SHP77 treated with DMSO at 0.1 percent for 48 hours (cell line): ENCODE data around the gene ZFTA.
"Not testable (repeated sequence)": the region's sequence is repeated elsewhere in the genome, so short reads cannot be mapped to it uniquely, and the experiment has no call there.

Source experiments
- DNase-seq: peaks from one replicate; lab custom pipeline; 2025; lab: John Stamatoyannopoulos, UW

The ZFTA gene

DNA sequence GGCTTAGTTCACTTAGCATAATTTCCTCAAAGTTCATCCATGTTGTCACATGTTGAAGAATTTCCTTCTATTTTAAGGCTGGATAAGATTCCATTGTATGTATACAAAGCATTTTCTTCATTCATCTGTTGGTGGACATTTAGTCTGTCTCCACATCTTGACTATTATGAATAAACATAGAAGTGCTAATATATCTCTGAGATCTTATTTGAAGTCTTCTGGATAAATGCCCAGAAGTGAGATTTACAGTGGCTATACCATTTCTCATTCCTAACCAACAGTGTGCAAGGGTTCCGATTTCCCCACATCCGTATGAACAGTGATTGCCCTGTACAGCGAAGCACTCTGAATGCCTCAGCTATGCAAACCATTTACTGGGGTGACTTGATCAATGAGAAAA, 6.6 kb upstream of the ZFTA start:
- DNase-seq = no peak

DNA sequence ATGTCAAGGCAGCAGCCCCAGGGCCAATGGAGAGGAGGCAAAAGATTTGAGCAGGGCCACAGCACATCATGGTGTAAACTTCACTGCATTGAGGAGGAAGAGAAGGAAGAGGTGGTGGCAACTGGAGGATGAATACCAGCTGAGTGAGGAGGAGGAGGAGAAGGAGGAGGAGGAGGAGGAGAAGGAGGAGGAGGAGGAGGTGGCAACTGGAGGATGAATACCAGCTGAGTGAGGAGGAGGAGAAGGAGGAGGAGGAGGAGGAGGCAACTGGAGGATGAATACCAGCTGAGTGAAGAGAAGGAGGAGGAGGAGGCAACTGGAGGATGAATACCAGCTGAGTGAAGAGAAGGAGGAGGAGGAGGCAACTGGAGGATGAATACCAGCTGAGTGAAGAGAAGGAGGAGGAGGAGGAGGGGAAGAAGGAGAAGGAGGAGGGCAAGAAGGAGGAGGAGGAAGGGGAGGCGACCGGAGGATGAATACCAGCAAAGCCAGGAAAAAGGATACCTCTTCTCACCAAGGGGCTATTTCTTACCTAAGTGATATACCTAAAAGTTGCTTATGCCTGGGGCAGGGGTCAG, 3.3 kb upstream of the ZFTA start:
- not testable (repeated sequence) for DNase-seq

DNA sequence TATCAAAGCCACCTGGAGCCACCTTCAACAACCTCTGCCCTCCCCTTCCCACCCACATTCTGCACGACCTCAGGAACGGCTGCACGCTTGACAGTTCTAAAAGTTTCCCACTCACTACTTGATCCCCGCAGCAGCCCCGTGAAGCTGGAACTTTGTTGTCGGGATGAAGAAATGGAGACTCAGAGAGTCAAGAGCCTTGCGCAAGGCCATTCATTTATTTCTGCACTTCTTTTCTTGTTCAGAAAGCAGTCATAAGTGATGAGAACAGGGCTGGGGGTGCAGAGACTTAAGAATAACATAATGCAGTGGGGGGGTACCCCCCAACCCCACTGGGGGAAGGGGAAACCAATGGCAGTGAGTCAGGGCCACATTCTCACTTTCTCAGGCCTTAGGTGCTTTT, 2.2 kb upstream of the ZFTA start:
- no peak for DNase-seq

DNA sequence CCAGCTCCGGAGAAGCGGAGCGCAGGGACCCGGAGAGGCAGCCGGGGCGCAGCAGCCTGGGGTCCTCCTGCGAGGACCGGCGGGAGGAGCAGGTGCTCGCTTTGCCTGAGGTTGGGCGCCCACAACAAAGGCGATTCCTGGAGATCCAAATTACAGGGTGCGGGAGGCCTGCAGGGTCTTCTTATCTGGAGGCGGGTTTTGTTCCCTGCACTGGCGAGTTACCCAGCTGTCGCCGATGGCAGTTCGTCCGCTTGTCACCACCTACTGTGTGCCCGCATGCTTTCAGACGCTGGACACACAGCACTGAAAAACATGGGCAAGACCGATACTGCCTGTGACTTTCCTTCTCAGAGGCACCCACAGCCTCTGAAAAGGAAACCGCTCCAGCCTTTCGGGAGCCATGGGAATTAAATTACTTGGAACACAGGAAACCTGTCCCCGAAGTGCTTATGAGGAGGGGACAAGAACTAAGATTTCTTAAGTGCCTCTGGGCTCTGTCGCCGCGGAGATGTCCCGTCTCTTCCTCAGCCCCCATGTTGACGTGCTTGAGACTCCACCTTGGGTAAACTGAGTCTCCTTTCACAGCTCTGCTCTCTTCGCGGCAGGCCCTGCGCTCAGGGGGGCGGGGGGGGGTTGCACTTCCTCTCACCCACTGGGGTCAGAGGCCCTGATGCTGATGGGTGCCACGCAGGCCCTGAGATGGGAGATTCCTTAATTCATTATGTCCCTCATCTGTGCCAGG, 1.3 kb upstream of the ZFTA start:
- DNase-seq = no peak

DNA sequence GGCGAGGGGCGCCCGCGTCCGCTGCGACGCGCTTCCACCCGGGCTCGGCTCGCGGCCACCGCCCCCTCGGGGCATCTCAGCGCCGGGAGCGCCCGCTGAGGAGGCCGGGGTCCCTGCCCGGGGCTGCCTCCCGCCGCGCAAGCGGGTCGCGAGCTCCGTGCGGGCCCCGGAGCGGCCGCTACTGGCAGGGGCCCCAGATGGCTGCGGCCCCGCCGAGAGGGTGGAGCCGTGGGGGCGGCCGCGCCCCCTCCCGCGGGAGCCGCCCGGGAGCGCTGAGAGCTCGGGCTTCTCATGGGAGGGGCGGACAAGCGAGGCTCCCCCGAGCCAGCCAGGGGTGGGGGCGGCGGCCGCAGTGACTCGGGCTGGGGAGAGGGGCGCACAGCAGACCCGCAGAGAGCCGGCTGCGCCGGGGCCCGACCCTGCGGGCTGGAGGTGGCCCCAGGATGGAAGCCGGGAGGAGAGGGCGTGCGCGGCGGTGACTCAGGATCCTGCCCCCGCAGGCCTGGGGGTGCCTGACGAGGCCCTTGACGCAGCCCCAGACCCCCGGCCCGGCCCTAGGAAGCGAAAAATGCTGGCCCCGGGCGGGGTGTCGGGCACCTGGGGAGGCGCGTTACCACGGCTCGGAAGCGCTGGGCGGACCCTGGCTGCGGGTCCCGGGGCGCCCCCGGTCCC, 603 bp upstream of the ZFTA start:
- no peak for DNase-seq

DNA sequence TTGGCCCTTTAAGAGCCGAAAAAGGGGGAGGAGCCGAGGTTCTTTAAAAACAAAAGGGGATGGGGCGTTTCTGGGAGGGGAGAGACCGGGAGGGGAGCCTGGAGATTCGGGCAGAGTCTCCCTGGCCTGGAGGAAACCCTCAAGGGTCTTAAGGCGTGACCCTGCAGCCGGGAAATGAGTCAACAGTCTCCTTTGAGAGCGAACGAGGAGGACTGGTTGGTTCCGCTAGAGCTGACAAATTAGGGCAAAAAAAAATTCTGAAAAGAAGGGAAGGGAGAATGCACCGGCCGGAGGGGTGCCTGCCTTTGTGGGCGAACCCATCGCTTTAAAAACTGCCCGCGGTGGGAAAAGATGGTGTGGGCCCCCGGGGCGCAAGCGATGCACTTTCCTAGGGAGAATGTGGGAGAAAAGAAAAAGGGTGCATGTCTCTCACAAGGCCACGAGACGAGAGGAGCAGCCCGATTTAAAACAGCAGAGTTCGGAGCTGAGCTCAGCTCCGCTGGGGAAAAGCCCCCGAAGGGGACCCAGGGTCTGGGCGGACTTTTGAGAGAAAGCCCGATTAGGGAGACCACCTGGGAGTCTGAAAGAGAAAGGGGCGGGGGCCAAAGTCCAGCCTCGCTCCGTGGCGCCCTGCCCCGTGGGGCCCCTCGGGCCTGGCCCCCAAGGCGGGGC, 874 bp downstream of the ZFTA start:
- DNase-seq = no peak

DNA sequence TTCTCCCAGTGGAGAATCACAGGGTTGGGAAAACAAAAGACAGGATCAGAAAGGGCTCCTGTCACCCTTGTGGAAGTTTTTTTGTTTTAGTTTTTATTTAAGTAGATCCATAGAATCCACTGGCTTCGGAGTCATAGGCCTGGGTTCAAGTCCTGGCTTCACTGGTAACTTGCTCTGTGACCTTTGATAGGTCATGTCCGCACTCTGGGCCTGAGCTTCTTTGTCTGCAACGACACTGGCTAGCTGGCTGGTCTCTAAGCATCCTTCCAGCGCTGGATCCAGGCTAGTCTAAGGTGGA, 1.4 kb downstream of the ZFTA start:
- no peak for DNase-seq

DNA sequence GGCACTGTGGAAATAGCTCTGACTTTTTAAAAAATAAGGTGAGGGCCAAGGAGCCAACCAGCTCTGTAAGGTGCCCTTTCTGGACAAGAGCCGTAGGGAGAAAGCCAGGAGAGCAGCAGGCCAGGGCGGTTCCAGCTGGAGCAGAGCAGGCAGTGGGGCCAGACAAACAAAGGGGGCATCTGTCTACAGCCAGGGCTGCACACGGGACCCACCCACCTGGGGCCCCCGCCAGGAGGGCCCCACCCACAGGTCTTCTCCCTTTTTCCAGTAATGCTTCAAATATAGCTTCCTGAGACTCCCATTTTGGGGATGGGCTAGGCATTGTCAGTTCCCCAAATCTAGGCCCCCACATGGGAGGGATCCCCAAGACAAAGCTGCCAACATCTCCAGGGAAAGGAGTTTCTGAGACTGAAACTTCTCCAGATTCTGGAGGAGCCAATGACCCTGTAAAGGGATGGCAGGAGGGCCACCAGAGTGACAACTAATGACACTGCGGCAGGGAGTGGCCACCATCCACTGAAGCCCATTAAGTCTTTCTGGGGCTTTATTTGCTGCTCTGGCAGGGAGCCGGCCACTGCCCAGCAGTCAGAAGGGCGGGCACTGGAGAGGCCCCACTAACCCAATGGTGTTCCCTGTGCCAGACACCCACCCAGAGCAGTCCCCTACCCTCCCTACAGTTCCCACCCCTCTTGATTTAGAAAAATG, 1.9 kb downstream of the ZFTA start:
- no peak for DNase-seq

DNA sequence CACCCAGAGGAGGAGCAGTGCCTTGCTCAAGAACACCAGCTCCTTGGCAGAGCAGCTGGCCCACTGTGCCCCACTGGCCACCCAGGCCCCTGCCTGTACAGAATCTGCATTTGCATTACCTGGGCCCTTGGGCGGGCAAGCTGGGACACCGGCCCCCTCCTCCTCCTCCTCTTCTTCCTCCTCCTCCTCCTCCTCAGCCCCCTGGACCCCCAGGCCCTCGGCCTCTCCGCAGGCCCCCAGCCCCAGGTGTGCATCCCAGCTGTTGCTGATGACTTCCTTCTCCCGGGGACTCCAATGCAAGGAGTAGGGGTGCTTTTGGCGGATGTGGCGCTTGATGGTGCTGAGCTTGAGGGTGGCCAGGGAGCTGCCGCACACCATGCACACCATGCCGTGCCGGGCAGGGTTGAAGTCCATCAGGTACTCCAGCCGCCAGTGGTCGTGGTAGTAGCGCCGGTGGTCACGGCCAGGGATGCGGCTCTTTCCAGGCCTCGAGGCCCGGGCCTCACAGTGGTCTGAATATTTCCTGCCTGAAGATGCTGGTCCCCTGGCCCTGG, 2.8 kb downstream of the ZFTA start:
- no peak for DNase-seq

DNA sequence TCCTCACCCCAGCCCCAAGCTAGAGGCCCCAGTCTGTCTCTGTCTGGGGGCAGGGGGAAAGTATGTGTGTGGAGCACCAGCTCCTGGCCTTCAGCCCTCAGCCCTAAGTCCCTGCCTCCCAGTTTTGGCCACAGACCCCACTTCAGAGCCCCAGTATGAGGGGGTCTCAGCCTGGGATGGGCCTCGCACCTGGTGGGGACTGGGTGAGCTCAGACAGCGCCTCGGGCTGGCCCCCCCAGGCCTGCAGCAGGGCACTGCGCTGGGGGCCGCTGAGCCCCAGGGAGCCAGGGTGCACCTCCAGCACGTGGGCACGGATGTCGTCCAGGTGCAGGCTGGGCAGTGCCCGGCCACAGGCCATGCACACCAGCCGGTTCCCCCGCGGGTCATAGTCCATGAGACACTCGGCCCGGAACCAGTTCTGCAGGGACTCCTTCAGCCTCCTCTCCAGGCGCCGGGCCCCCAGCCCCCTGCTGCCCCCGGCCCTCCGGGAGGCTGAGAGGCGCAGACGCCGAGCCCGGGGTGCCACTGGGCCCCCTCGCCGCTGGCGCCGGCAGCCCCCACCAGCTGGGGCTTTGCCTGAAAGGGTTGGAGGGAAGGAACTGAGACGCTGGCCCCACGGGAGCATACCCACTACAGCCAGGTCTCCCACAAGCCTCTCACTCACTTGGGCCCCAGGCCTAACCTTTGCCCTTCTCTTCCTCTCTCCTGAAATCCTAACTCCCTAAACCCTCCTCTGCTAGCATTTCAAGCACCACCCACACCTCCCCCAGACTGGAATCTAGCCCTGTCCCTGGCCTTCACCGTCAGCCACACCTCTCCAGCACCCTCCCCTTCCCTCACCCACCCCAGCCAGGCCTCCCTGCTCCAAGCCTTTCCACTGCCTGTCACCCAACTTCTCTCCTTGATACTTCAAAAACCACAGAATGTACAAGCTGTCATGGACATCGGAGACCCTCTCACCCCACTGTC, 3.6 kb downstream of the ZFTA start:
- no peak for DNase-seq

DNA sequence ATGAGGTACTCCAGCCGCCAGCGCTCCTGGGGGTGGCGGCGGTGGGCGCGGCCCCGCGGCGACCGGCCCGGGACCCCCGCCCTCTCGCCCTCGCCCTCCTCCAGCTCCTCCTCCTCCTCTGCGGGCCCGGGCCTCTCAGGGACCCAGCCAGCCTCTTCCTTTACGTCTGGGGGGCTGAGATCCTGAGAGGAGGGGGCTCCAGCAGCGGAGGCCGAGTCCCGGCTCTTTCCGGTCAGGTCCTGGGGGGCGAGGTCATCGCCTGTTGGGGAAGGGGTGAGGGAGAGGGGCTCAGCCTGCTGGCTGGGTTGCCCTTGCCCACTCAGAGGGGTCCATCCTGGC, 4.3 kb downstream of the ZFTA start:
- no peak for DNase-seq

DNA sequence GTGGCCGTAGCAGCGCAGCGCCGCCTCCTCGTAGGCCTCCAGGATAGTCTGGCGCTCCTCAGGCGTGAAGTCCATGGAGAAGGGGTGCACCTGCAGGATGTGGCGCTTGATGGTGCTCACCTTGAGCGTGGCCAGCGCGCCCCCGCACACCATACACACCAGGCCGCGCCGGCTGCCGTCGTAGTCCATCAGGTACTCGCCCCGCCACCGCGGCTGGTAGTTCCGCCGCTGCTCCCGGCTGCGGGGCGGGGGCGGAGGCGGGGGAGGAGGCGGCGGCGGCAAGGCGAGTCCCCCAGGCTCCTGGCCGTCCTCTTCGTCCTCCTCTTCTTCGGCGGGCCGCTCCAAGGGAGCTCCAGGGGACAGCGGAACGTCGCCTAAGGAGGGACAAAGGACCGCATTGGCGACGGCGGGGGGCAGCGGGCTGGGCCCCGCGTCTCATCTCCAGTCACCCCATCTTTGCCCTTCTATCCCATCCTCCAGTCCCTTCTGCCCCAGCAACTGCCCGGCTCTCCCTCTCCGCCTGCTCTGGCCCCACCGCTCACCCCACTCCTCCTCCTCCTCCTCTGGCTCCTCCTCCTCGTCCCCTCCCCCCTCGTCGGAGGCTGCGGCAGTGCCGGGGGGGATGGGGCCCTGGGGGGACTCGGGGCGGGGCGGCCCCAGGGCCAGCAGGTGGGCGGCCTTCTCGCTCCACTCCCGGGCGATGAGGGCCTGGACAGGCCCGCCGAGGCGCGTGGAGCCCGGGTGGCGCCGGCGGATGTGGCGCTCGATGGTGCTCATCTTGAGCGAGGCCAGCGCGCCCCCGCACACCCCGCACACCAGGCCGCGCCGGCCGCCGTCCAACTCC, 4.9 kb downstream of the ZFTA start:
- no peak for DNase-seq

DNA sequence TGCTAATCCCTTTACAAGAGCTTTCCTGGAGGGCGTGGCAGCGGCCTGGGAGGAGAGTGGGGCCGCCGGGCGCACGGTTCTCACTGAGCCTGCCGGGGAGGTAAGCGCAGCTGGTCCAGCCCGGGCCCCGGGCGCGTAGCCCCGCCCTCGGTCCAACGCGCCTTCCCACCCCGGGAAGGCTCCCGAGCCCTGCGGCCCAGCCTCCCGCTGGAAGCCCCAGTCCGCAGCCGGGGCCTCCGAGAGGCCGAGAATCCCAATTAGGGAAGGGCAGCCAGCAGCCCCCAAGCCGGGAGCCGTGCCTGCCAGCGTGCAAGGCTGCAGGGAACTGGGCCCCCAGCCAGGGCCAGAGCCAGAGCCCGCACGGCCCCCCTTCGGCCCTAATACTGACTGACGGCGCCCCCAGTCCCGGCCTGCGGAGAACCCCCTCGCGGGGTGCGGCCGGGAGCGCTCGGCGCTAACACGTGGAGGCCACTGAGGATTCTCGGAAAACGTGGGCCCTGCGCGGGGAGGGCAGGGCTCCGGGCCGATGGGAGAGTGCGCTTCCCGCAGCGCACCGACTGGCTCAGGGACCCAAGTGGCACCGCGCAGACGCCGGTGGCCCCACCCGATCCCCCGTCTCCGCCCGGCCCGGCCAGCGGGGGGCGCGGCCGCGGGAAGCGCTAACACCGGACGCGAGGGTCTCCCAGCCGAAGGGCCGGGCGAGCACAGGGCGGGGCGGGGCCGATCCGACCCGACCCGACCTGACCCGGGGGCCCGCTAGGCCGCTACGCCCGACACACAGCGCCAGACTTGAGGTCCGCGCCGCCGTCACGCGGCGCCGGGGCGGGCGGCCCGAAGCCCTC, 5.7 kb downstream of the ZFTA start:
- no peak for DNase-seq

DNA sequence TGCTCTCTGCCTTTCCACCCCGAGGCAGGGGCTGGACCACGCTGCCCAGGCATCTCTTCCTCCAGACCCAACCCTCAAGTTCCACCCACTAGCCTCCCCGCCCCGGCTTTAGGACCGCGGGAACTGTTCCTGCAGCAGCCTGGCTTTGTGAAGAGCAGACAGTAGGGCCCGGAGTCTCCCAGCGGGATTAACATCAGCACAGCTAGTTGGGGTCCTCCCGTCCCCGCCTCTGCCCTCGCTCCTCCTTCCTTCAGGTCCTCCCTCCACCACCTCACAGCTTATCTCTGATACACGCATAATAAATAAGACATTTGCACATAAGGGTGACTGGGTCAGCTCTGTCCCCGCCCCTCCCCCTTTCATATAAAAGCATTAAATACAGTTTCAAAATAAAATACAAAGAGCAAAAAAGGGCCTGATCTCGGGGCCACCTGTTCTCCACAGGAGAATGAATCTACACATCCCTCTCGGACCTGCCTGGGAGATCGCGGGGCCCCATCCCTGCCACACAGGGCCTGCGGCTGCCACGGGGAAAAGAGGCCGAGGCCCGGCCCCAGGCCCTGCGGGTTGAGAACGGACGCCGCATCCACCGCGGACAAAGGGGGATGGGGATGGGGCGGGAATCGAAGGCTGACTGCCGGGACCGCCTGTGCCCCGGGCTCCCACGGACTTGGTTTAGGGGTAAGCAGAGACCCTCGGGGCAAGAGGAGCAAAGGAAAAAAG, 6.5 kb downstream of the ZFTA start:
- no peak for DNase-seq

DNA sequence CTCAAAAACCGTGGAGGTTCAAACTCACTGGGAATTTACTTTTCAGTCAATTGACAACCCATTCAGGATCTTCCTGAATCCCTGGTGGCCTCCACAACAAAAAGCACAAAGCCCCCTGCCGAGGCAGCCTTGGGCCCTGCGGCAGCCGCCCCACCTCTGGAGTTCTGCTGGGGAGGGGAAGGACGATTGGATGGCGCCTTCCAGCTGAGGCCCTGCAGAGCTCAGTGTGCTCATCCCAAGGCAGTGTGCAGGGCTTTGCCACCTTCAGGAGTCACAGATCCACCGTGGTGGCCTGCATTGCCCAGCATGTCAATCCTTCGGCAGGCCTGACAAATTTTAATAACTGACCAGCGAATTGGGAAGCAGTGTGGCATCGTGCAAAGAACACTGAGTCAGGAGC, 7.4 kb downstream of the ZFTA start:
- no peak for DNase-seq

DNA sequence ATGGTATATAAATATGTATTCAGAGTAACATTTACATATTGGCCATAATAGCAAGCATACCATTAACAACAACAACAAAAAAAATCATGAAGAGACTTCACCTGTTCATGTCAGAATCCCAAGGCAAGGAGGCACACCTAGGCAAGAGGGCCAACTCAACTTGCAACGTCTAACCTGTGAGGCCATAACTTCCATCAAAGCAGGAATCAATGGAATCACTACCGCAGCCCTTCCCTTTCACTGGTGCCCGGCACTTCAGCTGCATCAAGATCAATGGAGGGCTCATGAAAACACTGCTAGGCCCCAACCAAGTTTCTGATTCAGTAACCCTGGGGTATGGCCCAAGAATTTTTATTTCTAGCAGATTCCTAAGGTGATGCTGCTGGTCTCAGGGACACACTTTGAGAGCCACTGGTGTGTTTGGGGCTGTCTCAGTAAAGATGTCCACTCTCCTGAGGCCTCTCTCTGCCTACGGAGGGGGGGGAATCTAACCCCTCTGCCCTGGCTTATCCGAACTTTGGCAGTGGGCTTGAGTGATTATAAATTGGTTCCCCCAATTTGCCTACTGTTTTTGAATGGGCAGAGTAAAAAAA, 8.0 kb downstream of the ZFTA start:
- no peak for DNase-seq

DNA sequence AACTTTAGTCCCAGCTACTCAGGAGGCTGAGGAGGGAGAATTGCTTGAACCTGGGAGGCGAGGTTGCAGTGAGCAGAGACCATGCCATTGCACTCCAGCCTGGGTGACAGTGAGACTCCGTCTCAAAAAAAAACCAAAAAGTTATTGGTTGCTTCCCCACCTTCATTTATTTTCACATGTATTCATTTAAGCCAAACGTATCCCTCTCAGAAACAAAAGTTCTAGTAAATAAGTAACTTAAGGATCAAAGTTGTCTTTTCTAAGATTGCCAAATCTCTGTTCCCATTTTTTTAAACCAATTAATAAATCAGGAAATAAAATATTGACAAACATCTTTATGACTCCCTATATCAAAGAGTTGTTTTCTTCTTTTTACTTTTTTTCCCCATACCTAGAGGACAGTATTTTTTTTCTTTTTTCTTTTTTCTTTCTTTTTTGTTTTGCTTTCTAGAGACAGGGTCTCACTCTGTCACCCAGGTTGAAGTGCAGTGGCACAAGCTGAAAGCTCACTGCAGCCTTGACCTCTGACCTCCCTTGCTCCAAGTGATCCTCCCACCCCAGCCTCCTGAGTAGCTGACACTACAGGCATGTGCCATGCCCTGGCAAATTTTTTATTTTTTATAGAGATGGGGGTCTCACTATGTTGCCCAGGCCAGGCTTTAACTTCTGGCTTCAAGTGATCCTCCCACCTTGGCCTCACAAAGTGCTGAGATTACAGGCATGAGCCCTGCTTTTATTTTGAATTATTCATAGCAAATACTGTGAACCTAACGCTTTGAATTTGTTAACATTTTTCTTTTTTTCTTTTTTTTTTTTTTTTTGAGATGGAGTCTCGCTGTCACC, 11.4 kb downstream of the ZFTA start:
- DNase-seq = no peak
